NCI-H1105 treated with DMSO at 0.1 percent for 48 hours (cell line): ENCODE data around the gene TTC28.
"Not testable (repeated sequence)": the region's sequence is repeated elsewhere in the genome, so short reads cannot be mapped to it uniquely, and the experiment has no call there.

Source experiments
- DNase-seq: peaks from one replicate; lab custom pipeline; 2025; lab: John Stamatoyannopoulos, UW

Gene TTC28

GRCh38 chr22:28406246-28406645, 273.4 kb downstream of the TTC28 start:
- no peak for DNase-seq

- no peak for DNase-seq
Observed at GRCh38 chr22:28405588-28405987, 274.1 kb downstream of the TTC28 start.

GRCh38 chr22:28402539-28402938, 277.1 kb downstream of the TTC28 start:
- no peak for DNase-seq

- DNase-seq = no peak
Observed at GRCh38 chr22:28402060-28402459, 277.6 kb downstream of the TTC28 start.

GRCh38 chr22:28398981-28399380, 280.7 kb downstream of the TTC28 start:
- no peak for DNase-seq

- no peak for DNase-seq
Observed at GRCh38 chr22:28398355-28398754, 281.3 kb downstream of the TTC28 start.

- no peak for DNase-seq
Observed at GRCh38 chr22:28397306-28397705, 282.3 kb downstream of the TTC28 start.

- no peak for DNase-seq
Observed at GRCh38 chr22:28395920-28396753, 283.5 kb downstream of the TTC28 start.

- DNase-seq = no peak
Observed at GRCh38 chr22:28395520-28395919, 284.1 kb downstream of the TTC28 start.

GRCh38 chr22:28394513-28395110, 285.0 kb downstream of the TTC28 start:
- DNase-seq = no peak

GRCh38 chr22:28381429-28382167, 298.0 kb downstream of the TTC28 start:
- DNase-seq = no peak

- no peak for DNase-seq
Observed at GRCh38 chr22:28379951-28380350, 299.7 kb downstream of the TTC28 start.

- DNase-seq = no peak
Observed at GRCh38 chr22:28379075-28379779, 300.4 kb downstream of the TTC28 start.

GRCh38 chr22:28375761-28376534, 303.7 kb downstream of the TTC28 start:
- DNase-seq = no peak

- no peak for DNase-seq
Observed at GRCh38 chr22:28373831-28374230, 305.8 kb downstream of the TTC28 start.

- DNase-seq = no peak
Observed at GRCh38 chr22:28369854-28370253, 309.8 kb downstream of the TTC28 start.

- no peak for DNase-seq
Observed at GRCh38 chr22:28366856-28367255, 312.8 kb downstream of the TTC28 start.

GRCh38 chr22:28365371-28365770, 314.3 kb downstream of the TTC28 start:
- DNase-seq = no peak

- not testable (repeated sequence) for DNase-seq
Observed at GRCh38 chr22:28364105-28364504, 315.5 kb downstream of the TTC28 start.

- no peak for DNase-seq
Observed at GRCh38 chr22:28360939-28361338, 318.7 kb downstream of the TTC28 start.

- no peak for DNase-seq
Observed at GRCh38 chr22:28358312-28358711, 321.3 kb downstream of the TTC28 start.
